ENCODE measurements around the gene NLRC5. TPM values are rescaled to one million over a fixed set of nuclear protein-coding genes. Genes with fewer than 3 reads are reported as not detected.
"Not testable (repeated sequence)": the region's sequence is repeated elsewhere in the genome, so short reads cannot be mapped to it uniquely, and the experiment has no call there.

NLRC5 gene
- polyA plus RNA-seq, 3 donors = 2.3 to 4.0 (median 2.8) TPM

GRCh38 chr16:56960681-56961281 lies 28.6 kb upstream of the NLRC5 start:
- DNase-seq (ENCODE audit: low read depth in 3 of 3, low spot score in 2 of 3) = no peak

DNA sequence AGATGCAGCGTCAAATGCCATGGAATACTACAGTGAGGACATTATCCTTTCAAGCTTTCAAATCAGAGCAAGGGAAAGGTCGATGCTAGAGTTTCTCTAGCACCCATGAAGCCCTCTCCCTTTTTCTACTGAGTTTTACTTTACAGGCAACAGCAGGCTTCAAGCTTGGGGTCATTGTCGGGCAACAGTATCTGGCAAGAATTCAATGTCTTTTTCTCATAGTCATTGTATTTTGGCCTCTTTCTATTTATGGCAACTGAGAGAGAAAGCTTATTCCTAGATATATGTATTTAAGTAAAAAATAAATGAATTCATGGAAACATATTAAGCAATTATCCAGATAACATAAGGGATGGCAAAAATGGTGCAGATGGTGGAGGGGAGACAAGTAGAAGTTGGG lies 28.0 kb upstream of the NLRC5 start:
- DNase-seq (ENCODE audit: low read depth in 3 of 3, low spot score in 2 of 3) = no peak

- DNase-seq (ENCODE audit: low read depth in 3 of 3, low spot score in 2 of 3) = no peak
These were observed 27.5 kb upstream of the NLRC5 start, which contains the start of gene CETP for GRCh38 chr16:56961851-56962281. TSS of gene CETP (plus strand) at chr16:56961950. CDS start at chr16:56961980, 30 bp downstream.

GRCh38 chr16:56964243-56965148 lies 24.9 kb upstream of the NLRC5 start:
- peak in 1 of 3 donors; percentile 61 for DNase-seq (ENCODE audit: low read depth in 3 of 3, low spot score in 2 of 3)

GRCh38 chr16:56965149-56966092 lies 23.9 kb upstream of the NLRC5 start:
- no peak for DNase-seq (ENCODE audit: low read depth in 3 of 3, low spot score in 2 of 3)

- peak in 1 of 3 donors; percentile 48 for DNase-seq (ENCODE audit: low read depth in 3 of 3, low spot score in 2 of 3)
These were observed 23.3 kb upstream of the NLRC5 start for GRCh38 chr16:56966093-56966475.

GRCh38 chr16:56967733-56968132 lies 21.6 kb upstream of the NLRC5 start:
- DNase-seq (ENCODE audit: low read depth in 3 of 3, low spot score in 2 of 3) = no peak

DNA sequence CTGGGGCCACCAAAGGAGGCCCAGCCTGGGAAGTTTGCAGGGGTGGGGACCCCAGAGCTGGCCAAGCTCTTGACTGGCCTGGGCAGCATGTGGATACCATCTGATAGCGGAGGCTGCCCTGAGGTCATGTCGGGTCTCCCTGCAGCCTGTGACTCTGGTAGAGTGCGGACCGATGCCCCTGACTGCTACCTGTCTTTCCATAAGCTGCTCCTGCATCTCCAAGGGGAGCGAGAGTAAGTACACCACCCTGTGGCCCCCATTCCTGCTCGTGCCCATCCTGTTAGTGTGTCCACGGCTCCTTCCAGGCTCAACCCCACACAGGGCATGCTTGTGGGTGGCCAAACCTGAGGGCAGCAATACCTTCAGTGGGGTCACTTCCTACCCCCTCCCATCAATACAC lies 19.6 kb upstream of the NLRC5 start:
- DNase-seq (ENCODE audit: low read depth in 3 of 3, low spot score in 2 of 3) = no peak

DNA sequence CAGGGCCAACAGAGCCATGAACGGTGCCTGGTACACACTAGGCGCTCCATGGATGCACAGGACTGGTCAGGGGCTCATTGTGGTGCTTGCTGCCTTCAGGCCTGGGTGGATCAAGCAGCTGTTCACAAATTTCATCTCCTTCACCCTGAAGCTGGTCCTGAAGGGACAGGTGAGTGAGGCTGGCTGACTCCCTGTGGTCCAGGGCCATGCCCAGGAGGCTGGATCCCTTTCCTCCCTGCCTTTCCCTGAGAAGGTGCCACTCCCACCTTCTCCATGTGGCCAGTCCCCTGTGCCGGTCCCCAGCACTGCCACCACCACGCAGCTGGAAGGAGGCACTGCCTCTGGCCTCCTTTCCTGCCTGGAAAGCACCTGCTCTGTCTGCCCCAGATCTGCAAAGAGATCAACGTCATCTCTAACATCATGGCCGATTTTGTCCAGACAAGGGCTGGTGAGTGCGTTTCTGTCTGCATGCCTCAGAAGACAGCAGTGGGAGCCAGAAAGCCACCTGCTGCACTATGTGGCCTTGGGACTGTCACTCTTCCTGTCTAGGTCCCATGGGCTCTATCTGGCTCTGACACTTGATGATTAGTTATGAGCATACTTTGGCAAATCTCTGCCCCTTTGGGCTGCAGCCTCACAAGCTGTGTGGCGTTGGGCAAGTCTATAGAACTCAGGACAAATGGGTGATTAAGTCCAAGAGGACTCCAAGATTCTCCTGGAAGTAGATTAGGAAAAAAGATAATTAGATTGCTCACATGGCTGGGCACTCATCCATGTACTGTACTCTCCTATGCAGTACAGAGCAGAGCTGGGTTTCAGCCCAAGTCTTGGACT lies 18.2 kb upstream of the NLRC5 start:
- DNase-seq (ENCODE audit: low read depth in 3 of 3, low spot score in 2 of 3) = no peak

DNA sequence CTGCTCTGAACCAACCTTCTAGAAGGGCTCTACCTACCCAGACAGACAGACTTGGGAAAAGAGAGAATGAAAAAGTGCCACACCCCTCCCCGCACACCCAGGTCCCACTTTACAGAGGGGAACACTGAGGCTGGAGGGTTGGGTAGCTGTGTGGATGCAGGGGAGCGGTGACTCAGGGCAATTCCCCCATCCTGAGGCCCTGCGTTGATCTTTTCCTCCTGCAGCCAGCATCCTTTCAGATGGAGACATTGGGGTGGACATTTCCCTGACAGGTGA lies 17.7 kb upstream of the NLRC5 start:
- DNase-seq (ENCODE audit: low read depth in 3 of 3, low spot score in 2 of 3) = no peak

- DNase-seq (ENCODE audit: low read depth in 3 of 3, low spot score in 2 of 3) = no peak
These were observed 16.7 kb upstream of the NLRC5 start for GRCh38 chr16:56972403-56973293.

DNA sequence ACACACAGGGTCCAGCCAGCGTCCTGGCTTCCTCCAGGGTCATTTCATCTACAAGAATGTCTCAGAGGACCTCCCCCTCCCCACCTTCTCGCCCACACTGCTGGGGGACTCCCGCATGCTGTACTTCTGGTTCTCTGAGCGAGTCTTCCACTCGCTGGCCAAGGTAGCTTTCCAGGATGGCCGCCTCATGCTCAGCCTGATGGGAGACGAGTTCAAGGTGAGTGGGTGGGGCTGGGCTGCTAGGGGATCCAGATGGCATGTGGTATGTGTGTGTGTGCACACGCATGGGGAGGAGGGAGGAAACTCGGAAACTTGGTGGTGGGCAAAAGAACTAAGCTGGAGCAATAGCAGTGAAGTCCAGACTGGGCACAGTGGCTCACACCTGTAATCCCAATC lies 16.1 kb upstream of the NLRC5 start:
- no peak for DNase-seq (ENCODE audit: low read depth in 3 of 3, low spot score in 2 of 3)

GRCh38 chr16:56973899-56974298 lies 15.5 kb upstream of the NLRC5 start:
- DNase-seq (ENCODE audit: low read depth in 3 of 3, low spot score in 2 of 3) = not testable (repeated sequence)

DNA sequence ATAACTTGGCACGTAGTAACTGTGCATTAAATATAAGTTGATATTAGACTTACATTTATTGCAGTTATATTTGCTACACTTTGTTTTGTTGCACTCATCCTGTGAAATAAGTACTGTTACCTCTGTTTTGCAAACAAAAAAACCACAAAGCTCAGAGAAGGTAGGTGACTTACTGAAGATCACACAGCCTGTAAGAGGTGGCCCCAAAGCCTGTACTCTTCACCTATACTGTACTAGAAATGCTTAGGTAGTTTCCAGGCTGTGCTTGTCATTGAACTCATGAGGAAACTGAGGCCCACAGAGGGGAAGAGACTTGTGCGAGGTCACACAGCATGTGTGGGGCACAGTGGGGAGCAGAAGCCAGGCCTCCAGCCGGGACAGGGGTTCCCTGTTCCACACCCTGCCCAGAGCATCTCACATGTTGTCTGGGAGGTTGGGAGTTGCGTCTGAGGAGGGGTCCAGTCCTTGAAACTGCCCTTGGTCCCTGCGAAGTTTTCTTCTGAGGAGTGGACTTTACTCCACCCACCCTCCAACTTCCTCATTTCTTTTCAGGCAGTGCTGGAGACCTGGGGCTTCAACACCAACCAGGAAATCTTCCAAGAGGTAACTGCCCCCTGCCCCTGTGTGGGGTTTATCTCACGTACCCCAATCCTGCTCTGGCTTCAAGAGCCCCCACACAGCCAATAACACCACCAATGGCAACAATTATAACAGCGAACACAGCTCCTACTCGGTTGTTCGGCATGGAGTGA lies 14.6 kb upstream of the NLRC5 start:
- no peak for DNase-seq (ENCODE audit: low read depth in 3 of 3, low spot score in 2 of 3)

DNA sequence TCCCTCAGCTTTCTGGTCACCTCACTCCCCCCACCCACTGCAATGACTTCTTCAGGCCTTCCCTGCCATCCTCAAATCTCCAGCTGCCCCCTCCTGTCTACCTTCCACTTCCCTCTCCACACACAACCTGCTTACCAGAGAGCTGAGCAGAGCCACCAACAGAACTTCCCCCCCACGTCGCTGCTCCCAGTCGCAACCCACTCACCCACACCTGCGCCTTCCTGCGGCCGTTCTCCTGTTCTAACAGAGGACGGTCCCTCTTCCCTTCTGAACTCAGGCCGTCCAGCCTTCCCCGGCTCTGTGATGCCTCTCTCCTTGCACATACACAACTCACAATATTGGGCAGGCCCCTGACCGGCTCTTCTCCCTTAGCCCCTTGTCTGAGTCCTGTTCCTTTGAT lies 13.6 kb upstream of the NLRC5 start:
- DNase-seq (ENCODE audit: low read depth in 3 of 3, low spot score in 2 of 3) = no peak

GRCh38 chr16:56977216-56977615 lies 12.1 kb upstream of the NLRC5 start:
- no peak for DNase-seq (ENCODE audit: low read depth in 3 of 3, low spot score in 2 of 3)

- no peak for DNase-seq (ENCODE audit: low read depth in 3 of 3, low spot score in 2 of 3)
These were observed 11.4 kb upstream of the NLRC5 start for GRCh38 chr16:56977823-56978430.

DNA sequence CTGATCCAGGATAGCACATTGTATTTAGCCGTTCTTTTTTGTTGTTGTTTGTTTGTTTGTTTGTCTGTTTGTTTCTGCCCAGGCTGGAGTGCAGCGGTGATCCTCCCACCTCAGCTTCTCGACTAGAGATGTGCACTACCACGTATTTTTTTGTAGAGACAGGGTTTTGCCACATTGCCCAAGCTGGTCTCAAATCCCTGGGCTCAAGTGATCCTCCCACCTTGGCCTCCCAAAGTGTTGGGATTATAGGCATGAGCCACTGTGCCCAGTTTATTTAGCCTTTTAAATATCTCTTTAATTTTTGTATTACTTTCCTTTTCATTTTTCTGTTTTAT lies 9.2 kb upstream of the NLRC5 start:
- no peak for DNase-seq (ENCODE audit: low read depth in 3 of 3, low spot score in 2 of 3)
